HG02981 (cell line): ENCODE data around the gene ATP5F1E.
A peak's percentile ranks its signal among the peaks of the same experiment; 100 is the strongest.
"Not testable (repeated sequence)": the region's sequence is repeated elsewhere in the genome, so short reads cannot be mapped to it uniquely, and the experiment has no call there.

ENCODE experiments used
- ATAC-seq: cut with Tn5 transposase; IDR thresholded peaks from one replicate; pipeline ENCODE4 v1.9.1; 2021; ENCODE audit warnings: mild to moderate bottlenecking, moderate library complexity; ENCODE audit not compliant: unreplicated experiment

The ATP5F1E gene

GRCh38 chr20:59022754-59023153 lies 9.4 kb downstream of the ATP5F1E start:
- ATAC-seq, result no peak

GRCh38 chr20:59020938-59021551 lies 11.1 kb downstream of the ATP5F1E start:
- no peak for ATAC-seq

- no peak for ATAC-seq
Measured at GRCh38 chr20:59019217-59019616, 12.9 kb downstream of the ATP5F1E start, which contains the start of gene TUBB1. Gene TUBB1, plus strand, starts transcription at chr20:59019429. Its CDS starts 94 bp downstream, at chr20:59019523.

- ATAC-seq, result no peak
Measured at GRCh38 chr20:59018817-59019216, 13.3 kb downstream of the ATP5F1E start.

- ATAC-seq, result no peak
Measured at GRCh38 chr20:59017493-59018231, 14.5 kb downstream of the ATP5F1E start.

- no peak for ATAC-seq
Measured at GRCh38 chr20:59016795-59017492, 15.2 kb downstream of the ATP5F1E start.

- no peak for ATAC-seq
Measured at GRCh38 chr20:59015812-59016711, 16.1 kb downstream of the ATP5F1E start.

GRCh38 chr20:59015411-59015810 lies 16.7 kb downstream of the ATP5F1E start:
- ATAC-seq, result no peak

- no peak for ATAC-seq
Measured at GRCh38 chr20:59014680-59015389, 17.3 kb downstream of the ATP5F1E start.

GRCh38 chr20:59013959-59014608 lies 18.1 kb downstream of the ATP5F1E start:
- no peak for ATAC-seq

- ATAC-seq, result no peak
Measured at GRCh38 chr20:59013031-59013951, 18.8 kb downstream of the ATP5F1E start.

- ATAC-seq, result not testable (repeated sequence)
Measured at GRCh38 chr20:59011874-59012157, 20.3 kb downstream of the ATP5F1E start.

GRCh38 chr20:59010995-59011873 lies 20.9 kb downstream of the ATP5F1E start:
- no peak for ATAC-seq

GRCh38 chr20:59010321-59010994 lies 21.7 kb downstream of the ATP5F1E start:
- no peak for ATAC-seq

- ATAC-seq, result no peak
Measured at GRCh38 chr20:59008715-59009336, 23.3 kb downstream of the ATP5F1E start.

- peak; percentile 30 for ATAC-seq
Measured at GRCh38 chr20:59007665-59008511, 24.2 kb downstream of the ATP5F1E start.
